Mesenchymal stem cell (in vitro differentiated cells and primary cell): Measurements from ENCODE around the gene NFIL3.
"Not testable (repeated sequence)": the region's sequence is repeated elsewhere in the genome, so short reads cannot be mapped to it uniquely, and the experiment has no call there.

Experiments
- DNase-seq: peaks from one replicate; pipeline ENCODE4 v3.0.0-alpha.2; 2013
- H2AFZ ChIP-seq: one replicate; pipeline ENCODE4 v1.6.1; 2013; ENCODE audit warnings: low read depth, mild to moderate bottlenecking, control low read depth, inconsistent platforms, low read length, moderate library complexity
- H2AK5ac ChIP-seq: 2 replicates; pipeline ENCODE4 v1.6.1; 2013; ENCODE audit warnings: low read length, moderate library complexity, mild to moderate bottlenecking, inconsistent platforms; ENCODE audit not compliant: severe bottlenecking
- H2BK120ac ChIP-seq: one replicate; pipeline ENCODE4 v1.6.1; 2013; ENCODE audit warnings: low read depth, mild to moderate bottlenecking, inconsistent platforms, low read length, moderate library complexity
- H2BK12ac ChIP-seq, 2 experiments: one replicate each; pipeline ENCODE4 v1.6.1; 2013; ENCODE audit warnings: inconsistent platforms in 2 of 2, low read length in 2 of 2, mild to moderate bottlenecking in 2 of 2, moderate library complexity in 2 of 2, control low read depth in 1 of 2
- H2BK15ac ChIP-seq: one replicate; pipeline ENCODE4 v1.6.1; 2013; ENCODE audit warnings: mild to moderate bottlenecking, low read depth, inconsistent platforms; ENCODE audit not compliant: poor library complexity, severe bottlenecking
- H2BK5ac ChIP-seq: 2 replicates; pipeline ENCODE4 v1.6.1; 2013; ENCODE audit warnings: low read depth, mild to moderate bottlenecking, low read length, control low read depth, inconsistent platforms; ENCODE audit not compliant: poor library complexity, severe bottlenecking
- H3K14ac ChIP-seq, 2 experiments: one replicate each; pipeline ENCODE4 v1.6.1; 2013; ENCODE audit warnings: inconsistent platforms in 2 of 2, low read length in 2 of 2, control low read depth in 1 of 2, mild to moderate bottlenecking in 1 of 2, moderate library complexity in 1 of 2
- H3K18ac ChIP-seq, 2 experiments: one replicate each; pipeline ENCODE4 v1.6.1; 2013; ENCODE audit warnings: inconsistent platforms in 2 of 2, low read length in 2 of 2, control low read depth in 1 of 2, low read depth in 1 of 2, mild to moderate bottlenecking in 1 of 2
- H3K23ac ChIP-seq, 2 experiments: one replicate each; pipeline ENCODE4 v1.6.1; 2013; ENCODE audit warnings: inconsistent platforms in 2 of 2, low read length in 2 of 2, mild to moderate bottlenecking in 2 of 2, moderate library complexity in 2 of 2, control low read depth in 1 of 2
- H3K27ac ChIP-seq: 2 replicates; pipeline ENCODE4 v1.5.1; 2013; ENCODE audit warnings: mild to moderate bottlenecking, moderate library complexity, low read length, control low read depth, inconsistent platforms; ENCODE audit not compliant: poor library complexity, severe bottlenecking
- H3K27me3 ChIP-seq, 2 experiments: 2 replicates each; pipeline versions ENCODE4 v1.6.1 to v1.7.0; 2013; ENCODE audit warnings: low read length in 2 of 2, mild to moderate bottlenecking in 2 of 2, moderate library complexity in 2 of 2, control low read depth in 1 of 2, inconsistent platforms in 1 of 2; ENCODE audit not compliant: control insufficient read depth in 1 of 2, insufficient read depth in 1 of 2
- H3K36me3 ChIP-seq, 2 experiments: 2 replicates each; pipeline versions ENCODE4 v1.6.1 to v1.7.0; 2013; ENCODE audit warnings: low read length in 2 of 2, control low read depth in 1 of 2, inconsistent platforms in 1 of 2, low read depth in 1 of 2, mild to moderate bottlenecking in 1 of 2; ENCODE audit not compliant: insufficient read depth in 2 of 2, control insufficient read depth in 1 of 2
- H3K4ac ChIP-seq, 2 experiments: one replicate each; pipeline ENCODE4 v1.6.1; 2013; ENCODE audit warnings: inconsistent platforms in 2 of 2, low read length in 2 of 2, mild to moderate bottlenecking in 2 of 2, moderate library complexity in 2 of 2, control low read depth in 1 of 2, low read depth in 1 of 2
- H3K4me1 ChIP-seq: 2 replicates; pipeline ENCODE4 v1.6.1; 2013; ENCODE audit warnings: low read depth, low read length, control low read depth; ENCODE audit not compliant: control insufficient read depth, insufficient read depth
- H3K4me2 ChIP-seq: 2 replicates; pipeline ENCODE4 v1.6.1; 2013; ENCODE audit warnings: low read length, mild to moderate bottlenecking, inconsistent platforms; ENCODE audit not compliant: poor library complexity, severe bottlenecking
- H3K4me3 ChIP-seq, 2 experiments: 2 replicates each; pipeline versions ENCODE4 v1.5.1 to v1.7.0; 2013; ENCODE audit warnings: low read length in 2 of 2, mild to moderate bottlenecking in 2 of 2, control low read depth in 1 of 2, low read depth in 1 of 2; ENCODE audit not compliant: insufficient read depth in 1 of 2
- H3K79me1 ChIP-seq: replicated peaks from 2 replicates; pipeline ENCODE4 v1.6.1; 2013; ENCODE audit warnings: mild to moderate bottlenecking, control low read depth, low read length, inconsistent platforms; ENCODE audit not compliant: poor library complexity, severe bottlenecking
- H3K9ac ChIP-seq: 2 replicates; pipeline ENCODE4 v1.7.0; 2013; ENCODE audit warnings: mild to moderate bottlenecking, low read length, moderate library complexity
- H3K9me3 ChIP-seq: 2 replicates; pipeline ENCODE4 v1.7.0; 2013; ENCODE audit warnings: mild to moderate bottlenecking, low read length; ENCODE audit not compliant: control insufficient read depth
- H4K8ac ChIP-seq: one replicate; pipeline ENCODE4 v1.6.1; 2013; ENCODE audit warnings: inconsistent platforms, mild to moderate bottlenecking, low read length, moderate library complexity
- H4K91ac ChIP-seq: one replicate; pipeline ENCODE4 v1.6.1; 2013; ENCODE audit warnings: mild to moderate bottlenecking, low read length, inconsistent platforms
- WGBS: methylation state at CpG from one replicate; pipeline ENCODE4 v1.1.7; 2013; ENCODE audit warnings: mixed read lengths; 5-methylcytosine and 5-hydroxymethylcytosine counted together

The NFIL3 gene

GRCh38 chr9:91391818-91392217 is 31.8 kb downstream of the NFIL3 start:
- Histone ChIP-seq H3K36me3 (no peaks in the 10 kb centered on the region), H3K23ac (no peak overlapping the region), H3K14ac (no peak overlapping the region), H3K27ac (no peak overlapping the region), H3K4ac (no peak overlapping the region), H2AFZ (no peak overlapping the region), H4K91ac (no peak overlapping the region), H3K4me3 (peak overlapping the region in 1 of 2 experiments; percentile 29), H2AK5ac (no peak overlapping the region), H2BK120ac (no peak overlapping the region), H2BK15ac (no peak overlapping the region), H3K9ac (peak overlapping the region; percentile 56), H3K79me1 (no peaks in the 10 kb centered on the region), H3K4me1 (peaks cover 2% of the 10 kb centered on the region), H2BK5ac (no peak overlapping the region), H2BK12ac (no peak overlapping the region), H4K8ac (no peak overlapping the region), H3K9me3 (no peaks in the 10 kb centered on the region), H3K4me2 (no peak overlapping the region), H3K18ac (peak overlapping the region in 1 of 2 experiments; percentile 4), H3K27me3 (no peaks in the 10 kb centered on the region)
- 98% methylated on average over 2 of the region's 2 CpGs for WGBS
- no peak for DNase-seq

DNA sequence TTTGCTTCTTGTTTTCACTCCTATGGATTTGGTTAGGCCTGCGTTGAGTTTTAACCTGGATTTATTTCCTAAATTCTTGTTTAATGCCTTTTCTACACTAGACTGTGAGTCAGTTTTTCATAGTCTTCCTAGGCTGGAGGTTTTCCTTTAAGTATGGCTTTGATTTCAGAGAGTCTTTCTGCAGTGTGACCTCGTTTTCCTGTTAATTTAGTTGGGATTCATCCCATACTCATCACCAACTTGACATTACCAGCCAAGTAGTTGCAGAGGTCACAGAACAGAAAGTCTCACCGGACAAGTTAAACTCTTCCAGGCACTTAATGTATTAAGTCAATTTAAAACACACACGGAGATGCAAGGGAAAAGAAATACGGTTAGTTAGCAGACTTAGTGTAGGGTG is 32.2 kb downstream of the NFIL3 start:
- H2BK15ac ChIP-seq = no peak overlapping the region
- no peak overlapping the region for H2AFZ ChIP-seq
- H3K4me1 ChIP-seq = peaks cover 2% of the 10 kb centered on the region
- H2BK5ac ChIP-seq = no peak overlapping the region
- no peaks in the 10 kb centered on the region for H3K36me3 ChIP-seq
- H3K4ac ChIP-seq = no peak overlapping the region
- H3K27ac ChIP-seq = no peak overlapping the region
- H3K18ac ChIP-seq = peak overlapping the region in 1 of 2 experiments; percentile 23
- H3K27me3 ChIP-seq = no peaks in the 10 kb centered on the region
- no peak for DNase-seq
- no peak overlapping the region for H3K4me2 ChIP-seq
- no peak overlapping the region for H2BK120ac ChIP-seq
- H3K23ac ChIP-seq = no peak overlapping the region
- 83% methylated on average over 4 of the region's 5 CpGs for WGBS
- H4K91ac ChIP-seq = no peak overlapping the region
- no peaks in the 10 kb centered on the region for H3K79me1 ChIP-seq
- peak overlapping the region in 1 of 2 experiments; percentile 29 for H3K4me3 ChIP-seq
- H2BK12ac ChIP-seq = no peak overlapping the region
- H4K8ac ChIP-seq = no peak overlapping the region
- peak overlapping the region; percentile 56 for H3K9ac ChIP-seq
- no peak overlapping the region for H3K14ac ChIP-seq
- H3K9me3 ChIP-seq = no peaks in the 10 kb centered on the region
- no peak overlapping the region for H2AK5ac ChIP-seq

DNA sequence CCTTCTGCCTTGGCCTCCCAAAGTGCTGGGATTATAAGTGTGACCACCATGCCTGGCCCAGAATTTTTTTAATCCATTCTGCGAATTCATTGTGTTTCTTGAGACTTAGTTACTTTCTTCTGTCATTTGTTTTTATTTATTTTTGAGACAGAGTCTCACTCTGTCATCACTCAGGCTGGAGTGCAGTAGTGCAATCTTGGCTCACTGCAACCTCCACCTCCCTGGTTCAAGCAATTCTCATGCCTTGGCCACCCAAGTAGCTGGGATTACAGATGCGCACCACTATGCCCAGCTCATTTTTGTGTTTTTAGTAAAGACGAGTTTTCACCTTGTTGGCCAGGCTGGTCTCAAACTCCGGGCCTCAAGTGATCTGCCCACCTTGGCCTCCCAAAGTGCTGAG is 33.9 kb downstream of the NFIL3 start:
- H3K9ac ChIP-seq, H3K36me3 ChIP-seq, H3K79me1 ChIP-seq, H3K18ac ChIP-seq, H3K4me1 ChIP-seq, H3K4me3 ChIP-seq, H2BK15ac ChIP-seq, H3K27me3 ChIP-seq, H3K23ac ChIP-seq, H4K8ac ChIP-seq, H2BK5ac ChIP-seq, H3K9me3 ChIP-seq, H3K4ac ChIP-seq, H3K27ac ChIP-seq, H4K91ac ChIP-seq, H3K4me2 ChIP-seq, H2BK12ac ChIP-seq, H3K14ac ChIP-seq, H2BK120ac ChIP-seq, H2AFZ ChIP-seq, H2AK5ac ChIP-seq, DNase-seq: not testable (repeated sequence)
- over 99% methylated on average over 4 of the region's 4 CpGs for WGBS

GRCh38 chr9:91386765-91387164 is 36.9 kb downstream of the NFIL3 start:
- no peak overlapping the region for H2AFZ ChIP-seq
- no peak overlapping the region for H3K4me3 ChIP-seq
- H3K27ac ChIP-seq = no peak overlapping the region
- no peaks in the 10 kb centered on the region for H3K79me1 ChIP-seq
- H3K9me3 ChIP-seq = no peaks in the 10 kb centered on the region
- H3K18ac ChIP-seq = no peak overlapping the region
- no peak overlapping the region for H2AK5ac ChIP-seq
- DNase-seq = no peak
- no peak overlapping the region for H3K14ac ChIP-seq
- no peak overlapping the region for H4K8ac ChIP-seq
- no peaks in the 10 kb centered on the region for H3K4me1 ChIP-seq
- no peak overlapping the region for H3K4me2 ChIP-seq
- no peak overlapping the region for H3K9ac ChIP-seq
- H3K23ac ChIP-seq = no peak overlapping the region
- H2BK12ac ChIP-seq = no peak overlapping the region
- H3K36me3 ChIP-seq = no peaks in the 10 kb centered on the region
- H3K4ac ChIP-seq = no peak overlapping the region
- H4K91ac ChIP-seq = no peak overlapping the region
- no peak overlapping the region for H2BK15ac ChIP-seq
- H3K27me3 ChIP-seq = no peaks in the 10 kb centered on the region
- H2BK5ac ChIP-seq = no peak overlapping the region
- H2BK120ac ChIP-seq = no peak overlapping the region
